Subcutaneous abdominal adipose tissue (tissue), 5 donors: ENCODE data around the gene RAB40C.

Experiments used
- H3K27ac ChIP-seq: one replicate; pipeline ENCODE4 v1.7.0; 2013; ENCODE audit warnings: low read depth, mild to moderate bottlenecking, inconsistent platforms, low read length, moderate library complexity
- H3K27me3 ChIP-seq, 5 donors: one replicate each; pipeline ENCODE4 v1.7.0; 2013; ENCODE audit warnings: low read length in 5 of 5, inconsistent platforms in 1 of 5; ENCODE audit not compliant: control insufficient read depth in 5 of 5, insufficient read depth in 4 of 5
- H3K36me3 ChIP-seq, 5 donors: one replicate each; pipeline ENCODE4 v1.7.0; 2013; ENCODE audit warnings: low read length in 5 of 5; ENCODE audit not compliant: control insufficient read depth in 5 of 5, insufficient read depth in 5 of 5
- H3K4me1 ChIP-seq, 5 donors: one replicate each; pipeline ENCODE4 v1.7.0; 2013; ENCODE audit warnings: low read length in 5 of 5, mild to moderate bottlenecking in 3 of 5, moderate library complexity in 1 of 5; ENCODE audit not compliant: control insufficient read depth in 5 of 5, insufficient read depth in 5 of 5
- H3K4me3 ChIP-seq, 5 donors: one replicate each; pipeline ENCODE4 v1.7.0; 2013; ENCODE audit warnings: low read length in 5 of 5, low read depth in 1 of 5
- H3K9ac ChIP-seq, 5 donors: one replicate each; pipeline ENCODE4 v1.7.0; 2013; ENCODE audit warnings: low read length in 5 of 5, mild to moderate bottlenecking in 4 of 5, moderate library complexity in 3 of 5
- H3K9me3 ChIP-seq, 5 donors: one replicate each; pipeline ENCODE4 v1.7.0; 2013; ENCODE audit warnings: low read length in 5 of 5; ENCODE audit not compliant: control insufficient read depth in 5 of 5
- donor health status: healthy.
- donor health status: healthy.
- donor health status: healthy.
- donor health status: healthy.
- donor health status: healthy.

Gene RAB40C

DNA sequence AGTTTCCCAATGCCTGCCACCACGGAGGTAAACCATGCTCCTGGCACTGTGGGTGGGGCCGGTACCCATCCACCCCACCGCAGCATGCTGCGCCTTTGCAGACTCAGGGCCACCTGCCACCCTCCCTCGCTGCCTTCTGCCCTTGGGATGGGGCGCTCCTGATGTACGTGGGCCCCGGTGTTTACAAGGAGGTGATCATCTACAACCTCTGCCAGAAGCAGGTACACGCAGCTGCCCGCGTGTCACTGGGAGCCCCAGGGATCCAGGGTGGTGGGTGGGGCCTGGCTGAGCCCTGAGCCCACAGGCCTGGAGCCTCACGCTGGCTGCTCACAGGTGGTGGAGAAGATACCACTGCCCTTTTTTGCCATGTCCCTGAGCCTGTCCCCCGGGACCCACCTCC lies 76.7 kb downstream of the RAB40C start:
- Histone ChIP-seq H3K9ac (no peak overlapping the region), H3K27ac (no peak overlapping the region), H3K4me1 (peaks cover 2 to 26% (median 21%) of the 10 kb centered on the region in 5 donors), H3K9me3 (no peaks in the 10 kb centered on the region), H3K4me3 (no peak overlapping the region), H3K27me3 (no peaks in the 10 kb centered on the region), H3K36me3 (peaks cover 0 to 25% (median 24%) of the 10 kb centered on the region in 5 donors)

DNA sequence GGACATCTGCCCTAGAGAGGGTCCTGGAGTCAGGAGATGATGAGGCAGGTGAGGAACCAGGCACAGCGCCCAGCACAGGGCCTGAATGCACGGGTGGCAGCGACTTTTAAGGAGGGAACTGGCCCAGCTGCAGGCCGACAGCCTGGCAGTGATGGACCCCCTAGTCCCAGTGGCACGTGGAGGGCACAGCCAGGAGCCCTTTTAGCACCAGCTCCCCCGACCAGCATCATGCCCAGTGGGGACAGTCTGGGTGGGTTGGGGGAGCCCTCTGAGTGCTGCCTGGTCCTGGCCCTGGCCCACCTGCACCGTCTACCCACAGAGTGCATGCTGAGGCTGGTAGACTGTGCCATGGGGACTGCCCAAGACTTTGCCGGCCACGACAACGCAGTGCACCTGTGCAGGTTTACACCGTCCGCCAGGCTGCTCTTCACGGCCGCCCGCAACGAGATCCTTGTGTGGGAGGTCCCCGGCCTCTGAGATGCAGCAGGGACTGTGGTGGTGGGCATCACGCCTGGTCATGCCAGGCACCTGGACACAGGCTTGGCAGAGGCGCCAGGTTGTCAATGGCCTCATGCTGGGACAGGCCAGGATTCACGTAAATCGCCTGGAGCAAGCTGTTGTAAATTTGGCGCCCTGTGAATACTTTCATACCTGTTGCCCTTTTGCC lies 77.4 kb downstream of the RAB40C start:
- Histone ChIP-seq H3K36me3 (peaks cover 0 to 32% (median 30%) of the 10 kb centered on the region in 5 donors), H3K4me1 (peaks cover 2 to 24% (median 21%) of the 10 kb centered on the region in 5 donors), H3K27ac (peak overlapping the region; percentile 62), H3K27me3 (no peaks in the 10 kb centered on the region), H3K9ac (peak overlapping the region in 4 of 5 donors; percentile 10 to 85 (median 68)), H3K9me3 (no peaks in the 10 kb centered on the region), H3K4me3 (peak overlapping the region; percentile 17 to 80 (median 44))

DNA sequence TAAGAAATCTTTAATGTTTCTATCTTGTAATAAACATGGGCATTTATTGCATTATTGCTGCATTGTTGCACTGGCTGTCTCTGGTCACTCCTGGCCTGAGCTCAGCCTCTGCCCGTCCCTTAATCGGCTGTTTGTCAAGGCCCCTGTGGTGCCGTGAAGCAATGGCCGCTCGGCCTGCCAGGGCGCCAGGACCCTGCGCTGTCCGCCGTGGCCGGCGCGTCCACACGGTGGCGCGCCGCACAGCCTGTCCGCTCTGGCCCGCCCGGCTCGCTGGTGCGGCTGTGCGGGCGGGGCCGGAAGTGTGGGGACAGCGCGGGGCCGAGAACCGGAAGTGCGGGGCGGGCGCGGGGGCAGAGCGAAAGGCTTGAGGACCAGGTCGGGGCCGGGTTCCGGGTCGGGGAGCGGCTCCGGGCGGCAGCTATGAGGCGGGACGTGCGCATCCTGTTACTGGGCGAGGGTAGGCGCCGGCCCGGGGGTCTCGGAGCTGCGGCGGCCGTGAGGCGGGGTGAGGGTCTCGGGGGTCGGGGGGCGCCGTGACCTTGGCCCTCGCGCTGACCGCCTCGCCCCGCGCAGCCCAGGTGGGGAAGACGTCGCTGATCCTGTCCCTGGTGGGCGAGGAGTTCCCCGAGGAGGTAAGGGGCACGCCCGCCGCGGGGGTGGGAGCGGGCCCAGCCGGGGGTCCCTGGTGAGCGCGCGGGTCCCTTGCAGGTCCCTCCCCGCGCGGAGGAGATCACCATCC lies 78.1 kb downstream of the RAB40C start, which contains the start of gene RHOT2:
Gene RHOT2, plus strand, starts transcription at position 353 of the 739 bp plus-strand sequence. Its CDS starts 68 bp downstream, at position 421.
- Histone ChIP-seq H3K27ac (peak within 1 kb of the TSS; percentile 62), H3K27me3 (no peaks in the 10 kb centered on the region), H3K4me1 (peaks cover 2 to 24% (median 21%) of the 10 kb centered on the region in 5 donors), H3K4me3 (peak within 1 kb of the TSS; percentile 17 to 80 (median 75)), H3K36me3 (peaks cover 0 to 39% (median 37%) of the 10 kb centered on the region in 5 donors), H3K9me3 (no peaks in the 10 kb centered on the region), H3K9ac (peak within 1 kb of the TSS; percentile 26 to 96 (median 84))

DNA sequence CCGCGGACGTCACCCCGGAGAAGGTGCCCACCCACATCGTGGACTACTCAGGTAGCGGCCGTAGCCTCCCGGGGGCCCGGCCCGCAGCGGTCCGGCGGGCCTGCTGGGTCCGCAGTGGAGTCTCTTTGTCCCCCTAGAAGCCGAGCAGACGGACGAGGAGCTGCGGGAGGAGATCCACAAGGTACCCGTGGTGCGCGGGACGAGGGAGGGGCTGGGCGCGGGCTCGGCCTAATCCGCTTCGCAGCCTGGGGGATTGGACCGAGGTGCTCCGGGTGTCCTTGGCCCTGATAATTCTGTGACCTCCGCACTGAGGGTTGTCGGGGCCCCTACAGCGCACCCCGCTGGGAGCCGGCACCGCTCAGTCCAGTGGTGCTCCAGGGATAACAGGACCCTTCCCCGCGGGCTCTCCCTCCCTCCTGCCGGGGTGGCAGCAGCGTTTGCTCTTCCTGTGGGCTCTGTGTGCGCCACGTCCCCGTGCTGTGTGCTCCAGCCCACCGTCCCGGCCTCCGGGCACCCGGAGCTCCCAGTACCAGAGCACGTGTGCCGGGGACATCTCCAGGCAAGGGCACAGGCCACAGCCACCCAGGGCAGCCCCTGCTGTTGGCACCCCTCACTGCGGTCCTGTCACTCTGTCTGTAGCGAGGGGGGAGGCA lies 78.8 kb downstream of the RAB40C start:
- Histone ChIP-seq H3K9me3 (no peaks in the 10 kb centered on the region), H3K27ac (peak overlapping the region; percentile 62), H3K4me1 (peaks cover 2 to 24% (median 21%) of the 10 kb centered on the region in 5 donors), H3K36me3 (peaks cover 0 to 46% (median 44%) of the 10 kb centered on the region in 5 donors), H3K4me3 (peak overlapping the region in 4 of 5 donors; percentile 67 to 80 (median 76)), H3K9ac (peak overlapping the region; percentile 26 to 96 (median 84)), H3K27me3 (no peaks in the 10 kb centered on the region)

DNA sequence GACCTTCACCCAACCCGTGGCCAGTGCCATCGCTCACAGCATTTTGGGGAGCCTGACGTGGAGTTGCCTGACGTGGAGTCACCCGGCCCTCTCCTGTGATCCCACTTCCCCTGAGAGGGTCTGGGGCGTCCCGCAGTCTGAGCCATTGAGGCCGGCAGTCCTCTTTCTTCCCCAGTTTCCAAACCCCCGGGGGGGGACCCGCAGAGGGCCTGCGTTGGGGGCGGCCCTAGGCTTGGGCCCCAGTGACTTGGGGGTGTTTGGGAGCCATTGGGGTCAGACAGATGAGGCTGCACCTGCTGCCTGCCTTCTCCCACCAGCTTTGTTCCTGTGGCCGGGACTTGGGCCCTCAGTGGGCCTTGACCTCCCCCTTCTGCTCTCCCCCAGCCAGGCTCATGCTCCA lies 79.8 kb downstream of the RAB40C start:
- H3K9me3 ChIP-seq, result no peaks in the 10 kb centered on the region
- H3K9ac ChIP-seq, result peak overlapping the region in 1 of 5 donors; percentile 96
- no peak overlapping the region for H3K27ac ChIP-seq
- H3K27me3 ChIP-seq, result no peaks in the 10 kb centered on the region
- peak overlapping the region in 1 of 5 donors; percentile 80 for H3K4me3 ChIP-seq
- H3K4me1 ChIP-seq, result peaks cover 2 to 24% (median 22%) of the 10 kb centered on the region in 5 donors
- peaks cover 0 to 52% (median 47%) of the 10 kb centered on the region in 5 donors for H3K36me3 ChIP-seq

DNA sequence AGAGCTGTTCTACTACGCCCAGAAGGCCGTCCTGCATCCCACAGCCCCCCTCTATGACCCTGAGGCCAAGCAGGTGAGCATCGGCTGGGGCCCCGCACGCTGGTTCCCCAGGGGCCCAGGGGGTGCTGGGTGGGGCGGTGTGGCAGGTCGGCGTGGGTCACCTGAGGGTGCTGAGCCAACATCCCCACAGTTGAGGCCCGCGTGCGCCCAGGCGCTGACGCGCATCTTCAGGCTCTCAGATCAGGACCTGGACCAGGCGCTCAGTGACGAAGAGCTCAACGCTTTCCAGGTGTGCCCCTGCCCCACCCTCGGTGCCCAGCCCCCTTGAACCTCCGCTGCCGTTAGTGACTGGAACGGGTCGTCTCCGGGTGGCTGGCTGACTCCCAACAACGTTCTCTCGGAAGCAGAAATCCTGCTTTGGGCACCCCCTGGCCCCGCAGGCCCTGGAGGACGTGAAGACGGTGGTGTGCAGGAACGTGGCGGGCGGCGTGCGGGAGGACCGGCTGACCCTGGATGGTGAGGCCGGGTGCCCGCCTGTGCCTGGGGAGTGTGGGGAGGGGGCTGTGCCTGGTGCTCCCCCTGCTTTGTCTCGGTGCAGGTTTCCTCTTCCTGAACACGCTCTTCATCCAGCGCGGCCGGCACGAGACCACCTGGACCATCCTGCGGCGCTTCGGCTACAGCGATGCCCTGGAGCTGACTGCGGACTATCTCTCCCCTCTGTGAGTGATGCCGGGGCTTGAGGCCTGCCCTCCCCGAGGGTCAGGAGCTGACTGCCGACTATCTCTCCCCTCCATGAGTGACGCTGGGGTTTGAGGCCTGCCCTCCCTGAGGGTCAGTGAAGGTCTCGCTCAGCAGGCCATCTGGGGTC lies 80.9 kb downstream of the RAB40C start:
- Histone ChIP-seq H3K9me3 (no peaks in the 10 kb centered on the region), H3K9ac (no peak overlapping the region), H3K4me1 (peaks cover 2 to 34% (median 31%) of the 10 kb centered on the region in 5 donors), H3K36me3 (peaks cover 0 to 52% (median 47%) of the 10 kb centered on the region in 5 donors), H3K4me3 (no peak overlapping the region), H3K27ac (no peak overlapping the region), H3K27me3 (no peaks in the 10 kb centered on the region)

DNA sequence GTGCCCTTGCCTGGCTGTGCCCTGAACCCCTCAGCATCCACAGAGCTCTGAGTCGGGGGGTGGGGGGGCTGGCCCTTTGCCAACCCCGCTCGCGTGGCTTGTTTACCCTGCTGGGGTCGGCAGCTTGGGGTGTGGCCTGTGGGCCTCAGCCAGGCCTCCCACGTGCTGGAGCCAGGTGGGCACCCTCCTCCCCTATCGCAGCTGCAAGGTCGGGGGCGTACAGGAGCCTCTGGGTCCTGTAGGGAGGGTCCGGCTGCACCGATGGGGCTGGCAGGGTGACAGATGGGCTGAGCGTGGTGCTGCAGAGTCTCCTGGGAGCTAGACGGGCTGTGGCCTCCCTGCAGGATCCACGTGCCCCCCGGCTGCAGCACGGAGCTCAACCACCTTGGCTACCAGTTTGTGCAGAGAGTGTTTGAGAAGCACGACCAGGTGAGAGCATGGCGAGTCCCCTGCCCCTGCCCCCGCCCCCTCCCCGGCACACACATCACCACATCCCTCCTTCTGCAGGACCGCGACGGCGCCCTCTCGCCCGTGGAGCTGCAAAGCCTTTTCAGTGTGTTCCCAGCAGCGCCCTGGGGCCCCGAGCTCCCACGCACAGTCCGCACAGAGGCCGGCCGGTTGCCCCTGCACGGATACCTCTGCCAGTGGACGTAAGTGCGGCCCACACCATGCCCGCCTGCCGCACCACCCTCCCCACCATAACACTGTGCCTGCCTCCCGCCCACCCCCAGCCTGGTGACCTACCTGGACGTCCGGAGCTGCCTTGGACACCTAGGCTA lies 81.7 kb downstream of the RAB40C start:
- peaks cover 0 to 52% (median 47%) of the 10 kb centered on the region in 5 donors for H3K36me3 ChIP-seq

DNA sequence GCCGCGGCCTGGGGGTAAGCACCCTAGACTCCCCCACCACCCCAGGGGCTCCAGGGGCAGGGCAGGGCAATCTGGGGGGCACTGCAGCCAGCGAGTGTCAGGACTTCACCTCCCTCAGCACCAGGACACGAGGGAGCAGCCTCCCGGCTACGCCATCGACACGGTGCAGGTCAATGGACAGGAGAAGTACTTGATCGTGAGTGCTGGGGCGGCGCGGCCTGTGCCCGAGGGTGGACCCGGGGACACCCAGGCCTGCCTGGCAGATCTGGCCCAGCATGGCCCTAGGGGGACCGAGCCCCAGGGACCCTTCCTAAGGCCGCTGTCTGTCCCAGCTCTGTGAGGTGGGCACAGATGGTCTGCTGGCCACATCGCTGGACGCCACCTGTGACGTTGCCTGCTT lies 82.5 kb downstream of the RAB40C start:
- H3K27ac ChIP-seq, result no peak overlapping the region
- H3K9me3 ChIP-seq, result no peaks in the 10 kb centered on the region
- H3K9ac ChIP-seq, result no peak overlapping the region
- peaks cover 0 to 52% (median 47%) of the 10 kb centered on the region in 5 donors for H3K36me3 ChIP-seq
- H3K4me3 ChIP-seq, result no peak overlapping the region
- H3K27me3 ChIP-seq, result peaks cover 0 to 4% (median 0%) of the 10 kb centered on the region in 5 donors
- peaks cover 2 to 37% (median 34%) of the 10 kb centered on the region in 5 donors for H3K4me1 ChIP-seq

More for the DNA sequence above, 81.7 kb downstream of the RAB40C start:
- Histone ChIP-seq H3K9ac (no peak overlapping the region), H3K9me3 (no peaks in the 10 kb centered on the region), H3K4me1 (peaks cover 2 to 40% (median 37%) of the 10 kb centered on the region in 5 donors), H3K27me3 (no peaks in the 10 kb centered on the region), H3K4me3 (no peak overlapping the region), H3K27ac (no peak overlapping the region)
